ENCODE measurements around the gene HOXA9. TPM values are rescaled to one million over a fixed set of nuclear protein-coding genes. Genes with fewer than 3 reads are reported as not detected.

The HOXA9 gene
- total RNA-seq, 4 donors from 2014 or later, result 19.5 to 130 (median 50.6) TPM

DNA sequence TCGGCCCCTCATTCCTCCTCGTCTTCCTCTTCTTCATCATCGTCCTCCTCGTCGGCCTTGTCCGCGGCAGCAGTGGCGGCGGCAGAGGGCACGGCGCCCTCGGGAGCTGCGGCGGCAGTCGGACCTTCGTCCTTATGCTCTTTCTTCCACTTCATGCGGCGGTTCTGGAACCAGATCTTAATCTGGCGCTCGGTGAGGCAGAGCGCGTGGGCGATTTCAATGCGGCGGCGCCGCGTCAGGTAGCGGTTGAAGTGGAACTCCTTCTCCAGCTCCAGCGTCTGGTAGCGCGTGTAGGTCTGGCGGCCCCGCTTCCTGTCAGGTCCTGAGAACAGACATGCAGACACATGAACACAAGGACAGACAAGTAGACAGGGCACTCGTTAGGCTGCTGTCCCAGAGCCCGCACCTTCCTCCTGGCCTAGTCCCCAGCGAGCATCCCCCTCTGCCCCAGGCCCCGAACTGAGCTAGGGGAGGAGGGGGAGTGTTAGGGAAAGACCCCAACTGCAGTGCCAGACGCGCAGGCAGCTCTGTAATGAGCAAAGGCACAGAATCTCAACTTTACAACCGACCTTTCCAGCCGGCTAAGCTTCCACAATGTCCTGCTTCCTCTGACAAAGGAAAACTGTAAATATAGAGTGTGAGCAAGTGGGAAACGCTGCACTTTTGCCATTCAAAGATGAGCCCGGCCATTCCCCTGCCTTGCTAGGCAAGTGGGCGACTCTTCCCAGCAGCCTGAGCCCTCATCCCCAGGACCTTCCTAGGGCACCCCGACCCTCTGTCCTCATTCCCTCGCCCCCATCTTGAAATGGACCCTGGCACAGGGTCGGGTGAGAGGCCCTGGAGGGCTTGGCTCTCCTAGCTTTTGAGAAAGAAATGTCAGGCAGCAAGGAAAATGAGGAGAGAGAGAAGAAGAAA lies 10.2 kb downstream of the HOXA9 start:
- 20 to 21% methylated on average over 1 to 44 of the region's 48 CpGs for WGBS, 2 donors (ENCODE audit: low coverage in 1 of 2)
- Histone ChIP-seq H3K27me3 (peaks cover 57% of the 10 kb centered on the region), H3K9me3 (no peaks in the 10 kb centered on the region), H3K36me3 (no peaks in the 10 kb centered on the region), H3K4me1 (peaks cover 21 to 52% (median 39%) of the 10 kb centered on the region in 4 donors), H3K27ac (peak overlapping the region; percentile 95 to 99 (median 98)), H3K4me3 (peak overlapping the region; percentile 52 to 64 (median 59))
- in situ Hi-C loops (cut with MboI; ENCODE audit: low pct_ligation_motif_present in 1 of 4, low pct_unique_long_range_greater_than_20kb in 1 of 4, low sequenced_read_pairs in 3 of 4), result loop anchor here in 3 of 4 donors (5.0 to 25.0 kb wide), 5 partner anchors 783 to 1293 kb away; no protein-coding TSS in a partner anchor
- TF ChIP-seq POLR2A (IDR thresholded peaks at IDR 0.05) (peak; percentile 30), EP300 (IDR thresholded peaks at IDR 0.05; ENCODE audit: low read depth) (no peak), CTCF (IDR thresholded peaks at IDR 0.05) (peak in 1 of 5 experiments; percentile 7), POLR2AphosphoS5 (IDR thresholded peaks at IDR 0.05) (peak in 2 of 3 donors; percentile 5 to 12)
- intact Hi-C loops (cut with DNase I; ENCODE audit: low total_unique reads), result no loop called here
- DNase-seq, result peak; percentile 53

- Histone ChIP-seq H3K27ac (peak overlapping the region; percentile 95 to 99 (median 98)), H3K9me3 (no peaks in the 10 kb centered on the region), H3K4me1 (peaks cover 21 to 57% (median 40%) of the 10 kb centered on the region in 4 donors), H3K36me3 (no peaks in the 10 kb centered on the region), H3K4me3 (peak overlapping the region in 3 of 4 donors; percentile 52 to 60 (median 58)), H3K27me3 (peaks cover 55% of the 10 kb centered on the region)
- intact Hi-C loops (cut with DNase I; ENCODE audit: low total_unique reads) (no loop called here), in situ Hi-C loops (cut with MboI; ENCODE audit: low pct_ligation_motif_present in 1 of 4, low pct_unique_long_range_greater_than_20kb in 1 of 4, low sequenced_read_pairs in 3 of 4) (loop anchor here in 3 of 4 donors (10.0 to 25.0 kb wide), 4 partner anchors 790 to 1292 kb away; no protein-coding TSS in a partner anchor)
- WGBS, 2 donors (ENCODE audit: low coverage in 1 of 2), result 41 to 68% methylated on average over 8 to 10 of the region's 10 CpGs
- DNase-seq, result peak; percentile 21
- TF ChIP-seq EP300 (IDR thresholded peaks at IDR 0.05; ENCODE audit: low read depth) (no peak), POLR2AphosphoS5 (IDR thresholded peaks at IDR 0.05) (no peak), POLR2A (IDR thresholded peaks at IDR 0.05) (no peak), CTCF (IDR thresholded peaks at IDR 0.05) (no peak)
These were observed 11.0 kb downstream of the HOXA9 start for GRCh38 chr7:27154369-27154768.

GRCh38 chr7:27153526-27153925 lies 11.8 kb downstream of the HOXA9 start:
- Histone ChIP-seq H3K4me3 (no peak overlapping the region), H3K4me1 (peaks cover 21 to 65% (median 47%) of the 10 kb centered on the region in 4 donors), H3K36me3 (no peaks in the 10 kb centered on the region), H3K27ac (peak overlapping the region; percentile 95 to 99 (median 98)), H3K9me3 (no peaks in the 10 kb centered on the region), H3K27me3 (peaks cover 54% of the 10 kb centered on the region)
- TF ChIP-seq EP300 (IDR thresholded peaks at IDR 0.05; ENCODE audit: low read depth), result no peak
- no peak for TF ChIP-seq POLR2A (IDR thresholded peaks at IDR 0.05)
- no peak for TF ChIP-seq POLR2AphosphoS5 (IDR thresholded peaks at IDR 0.05)
- no peak for TF ChIP-seq CTCF (IDR thresholded peaks at IDR 0.05)
- in situ Hi-C loops (cut with MboI; ENCODE audit: low pct_ligation_motif_present in 1 of 4, low pct_unique_long_range_greater_than_20kb in 1 of 4, low sequenced_read_pairs in 3 of 4) (loop anchor here in 3 of 4 donors (10.0 to 25.0 kb wide), 4 partner anchors 789 to 1291 kb away; no protein-coding TSS in a partner anchor), intact Hi-C loops (cut with DNase I; ENCODE audit: low total_unique reads) (no loop called here)
- whole genome bisulfite sequencing, 2 donors (ENCODE audit: low coverage in 1 of 2), result 64% methylated on average over 3 of the region's 3 CpGs
- no peak for DNase-seq

- H3K27ac ChIP-seq, result peak overlapping the region; percentile 95 to 99 (median 98)
- H3K27me3 ChIP-seq, result peaks cover 56% of the 10 kb centered on the region
- peak overlapping the region in 3 of 4 donors; percentile 71 to 79 (median 73) for H3K4me3 ChIP-seq
- no peak for DNase-seq
- WGBS, 2 donors (ENCODE audit: low coverage in 1 of 2), result 16 to 34% methylated on average over 3 to 21 of the region's 22 CpGs
- H3K4me1 ChIP-seq, result peaks cover 21 to 71% (median 51%) of the 10 kb centered on the region in 4 donors
- H3K36me3 ChIP-seq, result no peaks in the 10 kb centered on the region
- intact Hi-C loops (cut with DNase I; ENCODE audit: low total_unique reads), result no loop called here
- TF ChIP-seq POLR2A (IDR thresholded peaks at IDR 0.05) (no peak), EP300 (IDR thresholded peaks at IDR 0.05; ENCODE audit: low read depth) (no peak), CTCF (IDR thresholded peaks at IDR 0.05) (no peak), POLR2AphosphoS5 (IDR thresholded peaks at IDR 0.05) (no peak)
- in situ Hi-C loops (cut with MboI; ENCODE audit: low pct_ligation_motif_present in 1 of 4, low pct_unique_long_range_greater_than_20kb in 1 of 4, low sequenced_read_pairs in 3 of 4), result loop anchor here in 3 of 4 donors (10.0 to 25.0 kb wide), 4 partner anchors 788 to 1291 kb away; no protein-coding TSS in a partner anchor
- H3K9me3 ChIP-seq, result no peaks in the 10 kb centered on the region
These were observed 12.4 kb downstream of the HOXA9 start for GRCh38 chr7:27152816-27153442.

All from transverse colon (tissue), 4 donors.